ENCODE measurements around the gene SIL1.

DNA sequence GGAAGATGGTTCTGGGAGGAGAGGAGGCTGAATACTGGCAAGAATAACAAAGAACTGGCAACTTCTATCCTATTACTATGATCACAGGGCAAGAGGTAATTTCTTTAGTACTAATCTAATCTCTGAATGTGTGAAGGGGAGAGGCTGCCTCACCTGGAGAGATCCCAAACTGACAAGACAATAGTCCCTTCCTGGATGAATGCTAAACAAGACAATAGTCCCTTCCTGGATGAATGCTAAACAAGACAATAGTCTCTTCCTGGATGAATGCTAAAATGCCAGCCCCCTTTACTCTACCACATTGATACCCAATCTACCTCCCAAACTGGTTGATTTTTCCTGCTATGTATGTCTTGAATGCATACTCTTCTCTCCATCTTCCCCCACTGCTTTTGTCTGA lies 145.2 kb downstream of the SIL1 start:
- TF ChIP-seq EZH2 (IDR thresholded peaks at IDR 0.05; ENCODE audit: borderline replicate concordance, low read length), result no peak
- TF ChIP-seq, protein P1, sequence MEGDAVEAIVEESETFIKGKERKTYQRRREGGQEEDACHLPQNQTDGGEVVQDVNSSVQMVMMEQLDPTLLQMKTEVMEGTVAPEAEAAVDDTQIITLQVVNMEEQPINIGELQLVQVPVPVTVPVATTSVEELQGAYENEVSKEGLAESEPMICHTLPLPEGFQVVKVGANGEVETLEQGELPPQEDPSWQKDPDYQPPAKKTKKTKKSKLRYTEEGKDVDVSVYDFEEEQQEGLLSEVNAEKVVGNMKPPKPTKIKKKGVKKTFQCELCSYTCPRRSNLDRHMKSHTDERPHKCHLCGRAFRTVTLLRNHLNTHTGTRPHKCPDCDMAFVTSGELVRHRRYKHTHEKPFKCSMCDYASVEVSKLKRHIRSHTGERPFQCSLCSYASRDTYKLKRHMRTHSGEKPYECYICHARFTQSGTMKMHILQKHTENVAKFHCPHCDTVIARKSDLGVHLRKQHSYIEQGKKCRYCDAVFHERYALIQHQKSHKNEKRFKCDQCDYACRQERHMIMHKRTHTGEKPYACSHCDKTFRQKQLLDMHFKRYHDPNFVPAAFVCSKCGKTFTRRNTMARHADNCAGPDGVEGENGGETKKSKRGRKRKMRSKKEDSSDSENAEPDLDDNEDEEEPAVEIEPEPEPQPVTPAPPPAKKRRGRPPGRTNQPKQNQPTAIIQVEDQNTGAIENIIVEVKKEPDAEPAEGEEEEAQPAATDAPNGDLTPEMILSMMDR (IDR thresholded peaks at IDR 0.05; ENCODE audit: low read length), result no peak

Measured in OCI-LY1 (cell line).